SK-N-SH treated with all-trans-retinoic acid at 6 μM for 48 hours (cell line): ENCODE measurements around the gene XIRP2.

Experiments
- ATAC-seq: fragments of 200-7000 bp; cut with Tn5 transposase; 3 replicates; pipeline ENCODE4 v1.9.1; 2020; ENCODE audit warnings: mild to moderate bottlenecking, moderate library complexity
- ARNTL ChIP-seq: fragments of 450-650 bp; formaldehyde crosslinking; IDR thresholded peaks from 2 replicates; pipeline ENCODE4 v1.5.0; 2020; ENCODE audit warnings: low read depth, mild to moderate bottlenecking, moderate library complexity, borderline replicate concordance
- BACH2 ChIP-seq: fragments of 250-450 bp; sonication (Bioruptor Pico); IDR thresholded peaks from 2 replicates; pipeline ENCODE4 v1.9.0; 2021; ENCODE audit warnings: mild to moderate bottlenecking, borderline replicate concordance
- CSDC2 ChIP-seq: fragments of 250-450 bp; sonication (Bioruptor Pico); IDR thresholded peaks from 2 replicates; pipeline ENCODE4 v1.5.0; 2020; ENCODE audit warnings: mild to moderate bottlenecking, moderate library complexity
- GLIS3 ChIP-seq: fragments of 250-450 bp; sonication (Bioruptor Pico); IDR thresholded peaks from 2 replicates; pipeline ENCODE4 v1.5.0; 2020; ENCODE audit warnings: mild to moderate bottlenecking, moderate library complexity
- ISL1 ChIP-seq: fragments of 250-450 bp; sonication (Bioruptor Pico); IDR thresholded peaks from 2 replicates; pipeline ENCODE4 v2.1.2; 2022; ENCODE audit warnings: mild to moderate bottlenecking, moderate library complexity
- OSR1 ChIP-seq: fragments of 250-450 bp; sonication (Bioruptor Pico); IDR thresholded peaks from 2 replicates; pipeline ENCODE4 v1.8.0; 2022; ENCODE audit warnings: moderate library complexity, mild to moderate bottlenecking, inconsistent platforms
- PPARA ChIP-seq: fragments of 250-450 bp; sonication (Bioruptor Pico); IDR thresholded peaks from 2 replicates; pipeline ENCODE4 v1.5.0; 2020; ENCODE audit warnings: mild to moderate bottlenecking, borderline replicate concordance
- SNAI2 ChIP-seq: fragments of 250-450 bp; sonication (Bioruptor Pico); IDR thresholded peaks from 2 replicates; pipeline ENCODE4 v1.5.0; 2020; ENCODE audit warnings: mild to moderate bottlenecking, moderate library complexity
- TCF4 ChIP-seq: fragments of 250-450 bp; sonication (Bioruptor Pico); IDR thresholded peaks from 2 replicates; pipeline ENCODE4 v1.8.0; 2021; ENCODE audit warnings: mild to moderate bottlenecking, moderate library complexity, borderline replicate concordance
- TOX ChIP-seq: fragments of 250-450 bp; sonication (Bioruptor Pico); IDR thresholded peaks from 2 replicates; pipeline ENCODE4 v1.8.0; 2021; ENCODE audit warnings: mild to moderate bottlenecking, moderate library complexity, borderline replicate concordance
- ZC3H10 ChIP-seq: fragments of 250-450 bp; sonication (Bioruptor Pico); IDR thresholded peaks from 2 replicates; pipeline ENCODE4 v1.5.1; 2021; ENCODE audit warnings: mild to moderate bottlenecking, moderate library complexity
- ZFP3 ChIP-seq: fragments of 250-450 bp; sonication (Bioruptor Pico); IDR thresholded peaks from 2 replicates; pipeline ENCODE4 v1.5.0; 2020; ENCODE audit warnings: mild to moderate bottlenecking, moderate library complexity
- ZFP30 ChIP-seq: fragments of 450-650 bp; formaldehyde crosslinking; IDR thresholded peaks from 2 replicates; pipeline ENCODE4 v1.5.0; 2022; ENCODE audit warnings: mild to moderate bottlenecking, moderate library complexity
- ZNF565 ChIP-seq: fragments of 450-650 bp; formaldehyde crosslinking; conservative IDR thresholded peaks from 2 replicates; pipeline ENCODE4 v1.5.0; 2020; ENCODE audit warnings: low read depth, mild to moderate bottlenecking, moderate library complexity
- TF ChIP-seq, protein P1 (sequence below): fragments of 250-450 bp; sonication (Bioruptor Pico); IDR thresholded peaks from 2 replicates; pipeline ENCODE4 v1.5.0; 2020; ENCODE audit warnings: mild to moderate bottlenecking, moderate library complexity
- TF ChIP-seq, protein P2 (sequence below): fragments of 250-450 bp; sonication (Bioruptor Pico); IDR thresholded peaks from 2 replicates; pipeline ENCODE4 v1.8.0; 2021; ENCODE audit warnings: low read depth, mild to moderate bottlenecking, moderate library complexity, borderline replicate concordance
- TF ChIP-seq, protein P3 (sequence below): fragments of 250-450 bp; sonication (Bioruptor Pico); IDR thresholded peaks from 2 replicates; pipeline ENCODE4 v1.8.0; 2020; ENCODE audit warnings: mild to moderate bottlenecking, moderate library complexity, borderline replicate concordance
- TF ChIP-seq, protein P4 (sequence below): fragments of 250-450 bp; sonication (Bioruptor Pico); IDR thresholded peaks from 2 replicates; pipeline ENCODE4 v1.5.1; 2020; ENCODE audit warnings: low read depth, mild to moderate bottlenecking, moderate library complexity

Gene XIRP2

DNA sequence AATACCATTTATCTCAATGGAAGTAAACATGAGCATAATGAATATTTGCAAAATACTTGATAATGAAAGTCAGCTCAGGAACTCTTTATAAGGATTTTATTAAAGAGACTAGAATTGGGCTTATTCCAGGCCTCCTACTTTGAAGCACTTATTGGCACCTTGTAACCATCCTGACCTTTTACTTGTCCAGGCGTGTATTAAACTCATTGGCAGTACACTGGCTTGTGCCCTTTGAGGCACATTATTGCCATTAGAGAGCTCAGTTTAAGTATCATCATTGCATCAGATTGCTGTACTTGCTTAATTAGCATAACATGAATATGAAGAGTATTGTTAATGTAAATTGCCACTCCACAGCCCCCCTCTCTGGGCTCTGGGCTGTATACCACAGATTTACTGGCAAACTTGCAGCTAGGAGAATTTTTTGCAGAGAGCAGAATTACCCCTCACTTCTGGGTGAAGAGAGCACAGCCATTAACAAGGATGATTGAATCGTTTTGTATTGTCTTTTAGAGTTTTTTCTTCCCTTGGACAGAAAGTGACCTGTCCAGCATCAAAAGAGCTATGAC is 72.5 kb downstream of the XIRP2 start:
- TF ChIP-seq ZNF565 (CRISPR knock-in tag) (no peak), CSDC2 (CRISPR knock-in tag) (no peak), BACH2 (CRISPR knock-in tag) (no peak), ZC3H10 (CRISPR knock-in tag) (no peak), PPARA (no peak), ZFP3 (CRISPR knock-in tag) (no peak)
- TF ChIP-seq, protein P1, sequence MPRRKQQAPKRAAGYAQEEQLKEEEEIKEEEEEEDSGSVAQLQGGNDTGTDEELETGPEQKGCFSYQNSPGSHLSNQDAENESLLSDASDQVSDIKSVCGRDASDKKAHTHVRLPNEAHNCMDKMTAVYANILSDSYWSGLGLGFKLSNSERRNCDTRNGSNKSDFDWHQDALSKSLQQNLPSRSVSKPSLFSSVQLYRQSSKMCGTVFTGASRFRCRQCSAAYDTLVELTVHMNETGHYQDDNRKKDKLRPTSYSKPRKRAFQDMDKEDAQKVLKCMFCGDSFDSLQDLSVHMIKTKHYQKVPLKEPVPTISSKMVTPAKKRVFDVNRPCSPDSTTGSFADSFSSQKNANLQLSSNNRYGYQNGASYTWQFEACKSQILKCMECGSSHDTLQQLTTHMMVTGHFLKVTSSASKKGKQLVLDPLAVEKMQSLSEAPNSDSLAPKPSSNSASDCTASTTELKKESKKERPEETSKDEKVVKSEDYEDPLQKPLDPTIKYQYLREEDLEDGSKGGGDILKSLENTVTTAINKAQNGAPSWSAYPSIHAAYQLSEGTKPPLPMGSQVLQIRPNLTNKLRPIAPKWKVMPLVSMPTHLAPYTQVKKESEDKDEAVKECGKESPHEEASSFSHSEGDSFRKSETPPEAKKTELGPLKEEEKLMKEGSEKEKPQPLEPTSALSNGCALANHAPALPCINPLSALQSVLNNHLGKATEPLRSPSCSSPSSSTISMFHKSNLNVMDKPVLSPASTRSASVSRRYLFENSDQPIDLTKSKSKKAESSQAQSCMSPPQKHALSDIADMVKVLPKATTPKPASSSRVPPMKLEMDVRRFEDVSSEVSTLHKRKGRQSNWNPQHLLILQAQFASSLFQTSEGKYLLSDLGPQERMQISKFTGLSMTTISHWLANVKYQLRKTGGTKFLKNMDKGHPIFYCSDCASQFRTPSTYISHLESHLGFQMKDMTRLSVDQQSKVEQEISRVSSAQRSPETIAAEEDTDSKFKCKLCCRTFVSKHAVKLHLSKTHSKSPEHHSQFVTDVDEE (CRISPR knock-in tag), result no peak
- no peak for ATAC-seq

DNA sequence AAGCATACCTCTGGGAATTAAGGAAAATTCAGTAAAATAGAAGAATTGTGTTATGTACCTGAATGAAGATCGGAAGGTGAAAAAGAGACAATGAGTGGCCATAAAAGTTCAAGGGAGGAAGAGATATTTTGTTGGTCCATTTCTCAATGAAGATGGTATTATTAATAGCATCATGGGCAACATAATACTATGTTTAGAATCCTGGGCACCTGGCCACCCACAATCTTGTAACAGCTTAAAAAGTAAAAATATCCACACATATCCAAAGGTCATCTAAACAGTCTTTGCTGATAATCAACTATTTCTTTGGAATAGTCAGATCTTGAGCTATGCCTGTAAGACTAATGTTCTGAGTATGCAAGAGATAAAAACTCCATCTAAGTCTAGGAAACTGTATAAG is 73.7 kb downstream of the XIRP2 start:
- TF ChIP-seq, protein P2, sequence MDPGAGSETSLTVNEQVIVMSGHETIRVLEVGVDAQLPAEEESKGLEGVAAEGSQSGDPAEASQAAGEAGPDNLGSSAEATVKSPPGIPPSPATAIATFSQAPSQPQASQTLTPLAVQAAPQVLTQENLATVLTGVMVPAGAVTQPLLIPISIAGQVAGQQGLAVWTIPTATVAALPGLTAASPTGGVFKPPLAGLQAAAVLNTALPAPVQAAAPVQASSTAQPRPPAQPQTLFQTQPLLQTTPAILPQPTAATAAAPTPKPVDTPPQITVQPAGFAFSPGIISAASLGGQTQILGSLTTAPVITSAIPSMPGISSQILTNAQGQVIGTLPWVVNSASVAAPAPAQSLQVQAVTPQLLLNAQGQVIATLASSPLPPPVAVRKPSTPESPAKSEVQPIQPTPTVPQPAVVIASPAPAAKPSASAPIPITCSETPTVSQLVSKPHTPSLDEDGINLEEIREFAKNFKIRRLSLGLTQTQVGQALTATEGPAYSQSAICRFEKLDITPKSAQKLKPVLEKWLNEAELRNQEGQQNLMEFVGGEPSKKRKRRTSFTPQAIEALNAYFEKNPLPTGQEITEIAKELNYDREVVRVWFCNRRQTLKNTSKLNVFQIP, result no peak
- no peak for TF ChIP-seq ZC3H10 (CRISPR knock-in tag)
- TF ChIP-seq PPARA, result no peak
- no peak for TF ChIP-seq SNAI2 (CRISPR knock-in tag)
- no peak for TF ChIP-seq TOX (CRISPR knock-in tag)
- TF ChIP-seq, protein P3, sequence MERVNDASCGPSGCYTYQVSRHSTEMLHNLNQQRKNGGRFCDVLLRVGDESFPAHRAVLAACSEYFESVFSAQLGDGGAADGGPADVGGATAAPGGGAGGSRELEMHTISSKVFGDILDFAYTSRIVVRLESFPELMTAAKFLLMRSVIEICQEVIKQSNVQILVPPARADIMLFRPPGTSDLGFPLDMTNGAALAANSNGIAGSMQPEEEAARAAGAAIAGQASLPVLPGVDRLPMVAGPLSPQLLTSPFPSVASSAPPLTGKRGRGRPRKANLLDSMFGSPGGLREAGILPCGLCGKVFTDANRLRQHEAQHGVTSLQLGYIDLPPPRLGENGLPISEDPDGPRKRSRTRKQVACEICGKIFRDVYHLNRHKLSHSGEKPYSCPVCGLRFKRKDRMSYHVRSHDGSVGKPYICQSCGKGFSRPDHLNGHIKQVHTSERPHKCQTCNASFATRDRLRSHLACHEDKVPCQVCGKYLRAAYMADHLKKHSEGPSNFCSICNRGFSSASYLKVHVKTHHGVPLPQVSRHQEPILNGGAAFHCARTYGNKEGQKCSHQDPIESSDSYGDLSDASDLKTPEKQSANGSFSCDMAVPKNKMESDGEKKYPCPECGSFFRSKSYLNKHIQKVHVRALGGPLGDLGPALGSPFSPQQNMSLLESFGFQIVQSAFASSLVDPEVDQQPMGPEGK (CRISPR knock-in tag), result no peak
- TF ChIP-seq ISL1, result no peak
- TF ChIP-seq OSR1, result no peak
- ATAC-seq, result no peak

DNA sequence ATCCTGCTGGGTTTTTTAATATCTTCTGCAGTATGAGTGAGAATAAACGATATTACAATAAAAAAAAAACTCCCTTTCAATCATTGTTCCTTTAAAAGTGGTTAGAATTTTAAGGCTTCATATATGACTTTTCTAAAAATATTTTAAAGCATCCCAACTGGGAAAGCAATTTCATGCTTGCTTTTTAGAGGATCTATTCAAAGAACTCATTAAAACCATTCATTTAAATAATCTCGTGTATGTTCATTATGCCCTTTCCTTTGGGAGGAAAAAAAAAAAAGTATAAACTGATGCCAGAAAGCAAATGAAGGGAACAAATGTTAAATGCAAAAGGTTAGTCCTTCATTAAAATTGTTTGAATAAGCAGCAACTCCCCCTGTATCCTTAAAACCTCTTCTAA is 81.2 kb downstream of the XIRP2 start:
- TF ChIP-seq PPARA (no peak), GLIS3 (CRISPR knock-in tag) (no peak), SNAI2 (CRISPR knock-in tag) (no peak), ARNTL (no peak)
- TF ChIP-seq, all 23 proteins: peak for 0
- ATAC-seq, result no peak

DNA sequence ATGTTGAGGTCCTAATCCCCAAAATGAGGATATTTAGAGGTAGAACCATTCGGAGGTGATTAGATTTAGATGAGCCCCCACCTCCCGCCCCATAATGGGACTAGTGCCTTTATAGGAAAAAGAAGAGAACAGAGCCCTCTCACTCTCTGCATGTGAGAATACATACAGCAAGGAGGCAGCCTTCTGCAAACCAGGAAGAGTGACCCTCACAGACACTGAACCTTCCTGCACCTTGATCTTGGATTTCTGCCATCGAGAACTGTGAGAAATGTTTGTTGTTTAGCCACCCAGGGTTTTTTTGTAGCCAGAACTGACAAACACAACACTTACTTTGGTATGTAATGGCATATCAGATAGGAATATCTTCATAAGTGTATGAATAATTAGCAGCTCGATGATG is 83.7 kb downstream of the XIRP2 start:
- TF ChIP-seq TCF4 (CRISPR knock-in tag), result no peak
- no peak for TF ChIP-seq ARNTL
- TF ChIP-seq, protein P4, sequence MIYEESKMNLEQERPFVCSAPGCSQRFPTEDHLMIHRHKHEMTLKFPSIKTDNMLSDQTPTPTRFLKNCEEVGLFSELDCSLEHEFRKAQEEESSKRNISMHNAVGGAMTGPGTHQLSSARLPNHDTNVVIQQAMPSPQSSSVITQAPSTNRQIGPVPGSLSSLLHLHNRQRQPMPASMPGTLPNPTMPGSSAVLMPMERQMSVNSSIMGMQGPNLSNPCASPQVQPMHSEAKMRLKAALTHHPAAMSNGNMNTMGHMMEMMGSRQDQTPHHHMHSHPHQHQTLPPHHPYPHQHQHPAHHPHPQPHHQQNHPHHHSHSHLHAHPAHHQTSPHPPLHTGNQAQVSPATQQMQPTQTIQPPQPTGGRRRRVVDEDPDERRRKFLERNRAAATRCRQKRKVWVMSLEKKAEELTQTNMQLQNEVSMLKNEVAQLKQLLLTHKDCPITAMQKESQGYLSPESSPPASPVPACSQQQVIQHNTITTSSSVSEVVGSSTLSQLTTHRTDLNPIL (CRISPR knock-in tag), result no peak
- TF ChIP-seq, protein P1 (CRISPR knock-in tag), result no peak
- TF ChIP-seq, protein P2, result no peak
- TF ChIP-seq TOX (CRISPR knock-in tag), result no peak
- no peak for TF ChIP-seq ZFP30 (CRISPR knock-in tag)
- no peak for ATAC-seq
